ENCODE results near the gene KDF1.

Gene KDF1

DNA sequence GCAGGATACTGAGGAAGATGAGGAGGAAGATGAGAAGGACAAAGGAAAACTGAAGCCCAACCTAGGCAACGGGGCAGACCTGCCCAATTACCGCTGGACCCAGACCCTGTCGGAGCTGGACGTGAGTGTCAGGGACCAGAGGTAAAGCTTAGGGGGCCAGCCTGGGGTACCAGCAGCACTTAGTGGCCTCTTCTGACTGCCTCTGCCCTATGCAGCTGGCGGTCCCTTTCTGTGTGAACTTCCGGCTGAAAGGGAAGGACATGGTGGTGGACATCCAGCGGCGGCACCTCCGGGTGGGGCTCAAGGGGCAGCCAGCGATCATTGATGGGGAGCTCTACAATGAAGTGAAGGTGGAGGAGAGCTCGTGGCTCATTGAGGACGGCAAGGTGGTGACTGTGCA lies 17.6 kb downstream of the KDF1 start:
- no peak for DNase-seq (ENCODE audit: low read depth)
- TF ChIP-seq, protein P1, sequence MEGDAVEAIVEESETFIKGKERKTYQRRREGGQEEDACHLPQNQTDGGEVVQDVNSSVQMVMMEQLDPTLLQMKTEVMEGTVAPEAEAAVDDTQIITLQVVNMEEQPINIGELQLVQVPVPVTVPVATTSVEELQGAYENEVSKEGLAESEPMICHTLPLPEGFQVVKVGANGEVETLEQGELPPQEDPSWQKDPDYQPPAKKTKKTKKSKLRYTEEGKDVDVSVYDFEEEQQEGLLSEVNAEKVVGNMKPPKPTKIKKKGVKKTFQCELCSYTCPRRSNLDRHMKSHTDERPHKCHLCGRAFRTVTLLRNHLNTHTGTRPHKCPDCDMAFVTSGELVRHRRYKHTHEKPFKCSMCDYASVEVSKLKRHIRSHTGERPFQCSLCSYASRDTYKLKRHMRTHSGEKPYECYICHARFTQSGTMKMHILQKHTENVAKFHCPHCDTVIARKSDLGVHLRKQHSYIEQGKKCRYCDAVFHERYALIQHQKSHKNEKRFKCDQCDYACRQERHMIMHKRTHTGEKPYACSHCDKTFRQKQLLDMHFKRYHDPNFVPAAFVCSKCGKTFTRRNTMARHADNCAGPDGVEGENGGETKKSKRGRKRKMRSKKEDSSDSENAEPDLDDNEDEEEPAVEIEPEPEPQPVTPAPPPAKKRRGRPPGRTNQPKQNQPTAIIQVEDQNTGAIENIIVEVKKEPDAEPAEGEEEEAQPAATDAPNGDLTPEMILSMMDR (conservative IDR thresholded peaks at IDR 0.05; ENCODE audit: low read depth, low read length) = no peak
- no peak overlapping the region for H3K4me3 ChIP-seq (ENCODE audit: low read length)

DNA sequence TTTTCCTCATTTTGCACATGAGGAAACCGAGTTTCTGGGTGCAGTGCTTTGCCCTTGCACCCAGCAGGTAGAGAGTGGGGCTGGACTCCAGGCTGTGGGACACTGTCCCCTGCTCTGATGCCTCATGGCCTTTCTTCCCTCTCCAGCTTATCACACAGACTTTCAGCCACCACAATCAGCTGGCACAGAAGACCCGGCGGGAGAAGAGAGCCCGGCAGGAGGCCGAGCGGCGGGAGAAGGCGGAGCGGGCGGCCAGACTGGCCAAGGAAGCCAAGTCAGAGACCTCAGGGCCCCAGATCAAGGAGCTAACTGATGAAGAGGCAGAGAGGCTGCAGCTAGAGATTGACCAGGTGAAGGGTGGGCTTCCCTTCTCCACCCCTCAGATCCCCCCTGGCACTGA lies 19.0 kb downstream of the KDF1 start:
- TF ChIP-seq, protein P1 (conservative IDR thresholded peaks at IDR 0.05; ENCODE audit: low read depth, low read length) = no peak
- H3K4me3 ChIP-seq (ENCODE audit: low read length) = no peak overlapping the region
- no peak for DNase-seq (ENCODE audit: low read depth)

DNA sequence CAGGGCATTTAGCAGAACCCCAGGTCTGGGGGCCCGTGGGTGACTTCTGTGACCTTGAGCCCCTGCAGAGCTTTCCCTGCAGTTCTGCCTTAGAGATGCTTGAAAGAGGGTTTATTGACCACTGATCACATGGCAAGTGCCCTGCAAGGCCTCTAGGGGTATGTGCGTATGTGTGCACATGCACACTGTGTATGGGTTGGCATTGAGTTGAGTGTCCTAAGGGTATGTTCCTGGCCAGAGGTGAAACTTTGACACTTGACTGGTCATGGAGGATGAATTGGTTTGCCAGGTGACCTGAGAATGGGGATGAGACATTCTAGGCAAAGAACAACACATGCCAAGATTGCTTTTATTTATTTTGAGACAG lies 21.6 kb downstream of the KDF1 start:
- TF ChIP-seq, protein P1 (conservative IDR thresholded peaks at IDR 0.05; ENCODE audit: low read depth, low read length) = no peak
- DNase-seq (ENCODE audit: low read depth) = no peak
- no peak overlapping the region for H3K4me3 ChIP-seq (ENCODE audit: low read length)

DNA sequence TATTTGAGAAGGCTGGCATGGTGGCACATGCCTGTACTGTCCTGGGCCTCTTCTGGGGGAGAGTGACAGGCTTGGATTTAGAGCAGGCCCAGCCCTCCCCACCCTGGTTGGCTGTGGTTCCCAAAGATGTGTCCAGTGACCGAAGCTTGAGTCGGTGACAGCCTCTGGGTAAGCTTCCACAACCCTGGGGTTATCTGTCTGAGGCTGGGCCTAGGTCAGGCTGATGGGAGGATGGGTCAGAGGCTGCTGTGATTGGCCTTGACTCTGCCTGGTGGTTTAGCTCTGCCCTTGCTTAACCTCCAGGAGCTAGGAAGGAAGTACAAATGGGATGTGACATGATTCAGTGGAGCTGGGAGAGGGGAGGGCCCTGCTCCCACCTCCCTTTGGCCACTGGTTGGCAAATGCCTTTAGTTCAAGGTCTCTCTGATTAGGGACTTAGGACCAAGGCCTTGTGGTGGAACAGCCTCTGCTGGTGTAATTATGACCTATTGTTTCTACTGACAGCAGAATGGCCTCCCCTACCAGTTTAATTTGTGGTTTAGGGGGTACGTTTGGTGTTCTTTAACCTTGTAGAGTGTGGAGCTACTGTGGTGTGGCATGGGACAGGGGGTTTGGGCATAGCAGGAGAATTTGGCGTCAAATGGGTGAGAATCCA lies 22.1 kb downstream of the KDF1 start:
- TF ChIP-seq, protein P1 (conservative IDR thresholded peaks at IDR 0.05; ENCODE audit: low read depth, low read length) = no peak
- no peak overlapping the region for H3K4me3 ChIP-seq (ENCODE audit: low read length)
- DNase-seq (ENCODE audit: low read depth) = no peak

DNA sequence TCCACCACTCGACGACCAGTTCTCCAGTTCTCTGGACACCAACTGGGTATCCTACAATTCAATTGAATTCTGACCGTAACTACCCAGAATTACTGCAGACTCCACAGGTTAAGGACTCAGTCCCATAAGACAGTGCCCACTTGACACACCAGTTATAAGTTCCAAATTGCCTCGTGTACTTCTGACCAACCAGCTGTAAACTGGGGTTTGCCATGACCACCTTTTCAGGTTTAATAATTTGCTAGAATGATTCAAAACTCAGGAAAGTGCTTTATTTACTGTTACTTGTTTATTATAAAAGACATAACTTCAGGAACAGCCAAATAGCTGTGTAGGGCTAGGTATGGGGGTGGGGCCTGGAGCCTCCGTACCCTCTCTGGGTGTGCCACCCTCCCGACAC lies 23.4 kb downstream of the KDF1 start:
- no peak for DNase-seq (ENCODE audit: low read depth)
- TF ChIP-seq, protein P1 (conservative IDR thresholded peaks at IDR 0.05; ENCODE audit: low read depth, low read length) = no peak
- no peak overlapping the region for H3K4me3 ChIP-seq (ENCODE audit: low read length)

DNA sequence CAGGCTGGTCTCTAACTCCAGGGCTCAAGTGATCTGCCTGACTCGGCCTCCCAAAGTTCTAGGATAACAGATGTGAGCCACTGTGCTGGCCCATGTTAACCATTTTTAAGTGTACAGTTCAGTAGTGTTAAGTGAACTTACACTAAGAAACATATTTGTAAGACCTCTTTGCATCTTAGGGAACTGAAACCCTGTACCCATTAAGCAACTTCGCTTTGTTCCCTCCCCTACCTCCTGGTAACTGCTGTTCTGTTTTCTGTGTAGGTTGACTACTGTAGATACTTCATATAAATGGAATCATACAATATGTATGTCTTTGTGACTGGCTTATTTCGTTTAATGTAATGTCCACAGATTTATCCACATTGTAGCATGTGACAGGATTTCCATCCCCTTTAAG lies 27.7 kb downstream of the KDF1 start:
- H3K4me3 ChIP-seq (ENCODE audit: low read length) = no peak overlapping the region
- TF ChIP-seq, protein P1 (conservative IDR thresholded peaks at IDR 0.05; ENCODE audit: low read depth, low read length) = no peak
- DNase-seq (ENCODE audit: low read depth) = no peak

DNA sequence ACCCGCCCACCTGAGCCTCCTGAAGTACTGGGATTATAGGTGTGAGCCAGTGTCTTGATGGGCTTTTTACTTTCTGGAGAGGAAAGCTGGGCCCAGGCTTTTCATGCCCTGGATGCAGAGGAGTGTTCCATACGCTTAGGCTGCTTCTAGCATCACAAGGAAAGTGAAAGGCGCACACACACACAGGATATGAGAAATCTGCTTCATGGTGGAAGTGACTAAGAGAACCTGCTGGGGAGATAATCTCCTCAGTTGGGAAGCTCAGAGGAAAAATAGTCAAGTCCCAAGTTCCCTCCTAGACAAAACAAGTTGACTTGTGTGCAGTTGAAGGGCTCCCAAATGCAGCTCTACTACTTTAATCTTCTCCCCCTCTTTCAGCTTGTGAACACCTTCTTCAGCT lies 36.6 kb downstream of the KDF1 start:
- TF ChIP-seq, protein P1 (conservative IDR thresholded peaks at IDR 0.05; ENCODE audit: low read depth, low read length) = no peak
- no peak for DNase-seq (ENCODE audit: low read depth)
- no peak overlapping the region for H3K4me3 ChIP-seq (ENCODE audit: low read length)
